OCI-LY1 (cell line): ENCODE measurements around the gene PATL1.

Source experiments
- CTCF ChIP-seq: fragments of 200-600 bp; sonication (generic), shearing (Covaris generic); IDR thresholded peaks from 2 replicates; pipeline ENCODE4 v1.5.1; 2017; ENCODE audit warnings: mild to moderate bottlenecking, antibody characterized with exemption, low read length, moderate library complexity, mixed read lengths
- EZH2 ChIP-seq: fragments of 200-600 bp; sonication (generic), shearing (Covaris generic); IDR thresholded peaks from 2 replicates; pipeline ENCODE4 v1.8.0; 2017; ENCODE audit warnings: borderline replicate concordance, mixed run types, mild to moderate bottlenecking, antibody characterized with exemption, low read length, moderate library complexity, mixed read lengths

GRCh38 chr11:59607703-59608454, 61.0 kb downstream of the PATL1 start:
- no peak for TF ChIP-seq EZH2
- TF ChIP-seq CTCF, result no peak
